Glutamatergic neuron (in vitro differentiated cells): ENCODE results near the gene GBX2. TPM values are rescaled to one million over a fixed set of nuclear protein-coding genes. Genes with fewer than 3 reads are reported as not detected.

ENCODE experiments used
- DNase-seq: peaks from one replicate; pipeline ENCODE4 v3.0.0; 2022
- H3K27ac Mint-ChIP-seq: one replicate; pipeline ENCODE4 v1.8.0; 2020; ENCODE audit warnings: mild to moderate bottlenecking, mixed read lengths, inconsistent platforms; ENCODE audit not compliant: unreplicated experiment
- H3K27me3 Mint-ChIP-seq: one replicate; pipeline ENCODE4 v1.8.0; 2020; ENCODE audit warnings: mild to moderate bottlenecking, moderate library complexity, mixed read lengths, inconsistent platforms; ENCODE audit not compliant: unreplicated experiment
- H3K36me3 Mint-ChIP-seq: one replicate; pipeline ENCODE4 v1.8.0; 2020; ENCODE audit warnings: mild to moderate bottlenecking, mixed read lengths, inconsistent platforms; ENCODE audit not compliant: unreplicated experiment
- H3K4me1 Mint-ChIP-seq: one replicate; pipeline ENCODE4 v1.8.0; 2020; ENCODE audit warnings: mild to moderate bottlenecking, low read depth, mixed read lengths, inconsistent platforms; ENCODE audit not compliant: unreplicated experiment
- H3K4me3 Mint-ChIP-seq: one replicate; pipeline ENCODE4 v1.8.0; 2020; ENCODE audit warnings: mild to moderate bottlenecking, mixed read lengths, inconsistent platforms; ENCODE audit not compliant: unreplicated experiment
- H3K9me3 Mint-ChIP-seq: one replicate; pipeline ENCODE4 v1.8.0; 2020; ENCODE audit warnings: mild to moderate bottlenecking, moderate library complexity, mixed read lengths, inconsistent platforms; ENCODE audit not compliant: unreplicated experiment
- total RNA-seq: library from RNA; stranded (reverse); fragmentation: NEBNext Ultra II Directional; extraction: Animal tissue kit (Norgen Biotek cat#: 25700); gene quantifications from one replicate; pipeline ENCODE4 v1.2.1, GENCODE V29; 2021; ENCODE audit not compliant: unreplicated experiment
- TF ChIP-seq, protein P1 (sequence below): fragments of 200-600 bp; sonication (generic); IDR thresholded peaks from one replicate; pipeline ENCODE4 v1.5.0; 2021; ENCODE audit not compliant: partially characterized antibody, unreplicated experiment

Gene GBX2
- total RNA-seq, 1 donor from 2014 or later = 1.2 TPM

GRCh38 chr2:236169741-236170589 is 1.8 kb upstream of the GBX2 start:
- Mint-ChIP-seq H3K27me3 (peaks cover 35% of the 10 kb centered on the region), H3K9me3 (peaks cover 10% of the 10 kb centered on the region), H3K4me1 (peaks cover 33% of the 10 kb centered on the region), H3K4me3 (peak overlapping the region; percentile 79), H3K36me3 (no peaks in the 10 kb centered on the region), H3K27ac (no peak overlapping the region)
- TF ChIP-seq, protein P1, sequence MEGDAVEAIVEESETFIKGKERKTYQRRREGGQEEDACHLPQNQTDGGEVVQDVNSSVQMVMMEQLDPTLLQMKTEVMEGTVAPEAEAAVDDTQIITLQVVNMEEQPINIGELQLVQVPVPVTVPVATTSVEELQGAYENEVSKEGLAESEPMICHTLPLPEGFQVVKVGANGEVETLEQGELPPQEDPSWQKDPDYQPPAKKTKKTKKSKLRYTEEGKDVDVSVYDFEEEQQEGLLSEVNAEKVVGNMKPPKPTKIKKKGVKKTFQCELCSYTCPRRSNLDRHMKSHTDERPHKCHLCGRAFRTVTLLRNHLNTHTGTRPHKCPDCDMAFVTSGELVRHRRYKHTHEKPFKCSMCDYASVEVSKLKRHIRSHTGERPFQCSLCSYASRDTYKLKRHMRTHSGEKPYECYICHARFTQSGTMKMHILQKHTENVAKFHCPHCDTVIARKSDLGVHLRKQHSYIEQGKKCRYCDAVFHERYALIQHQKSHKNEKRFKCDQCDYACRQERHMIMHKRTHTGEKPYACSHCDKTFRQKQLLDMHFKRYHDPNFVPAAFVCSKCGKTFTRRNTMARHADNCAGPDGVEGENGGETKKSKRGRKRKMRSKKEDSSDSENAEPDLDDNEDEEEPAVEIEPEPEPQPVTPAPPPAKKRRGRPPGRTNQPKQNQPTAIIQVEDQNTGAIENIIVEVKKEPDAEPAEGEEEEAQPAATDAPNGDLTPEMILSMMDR = no peak
- peak; percentile 54 for DNase-seq

DNA sequence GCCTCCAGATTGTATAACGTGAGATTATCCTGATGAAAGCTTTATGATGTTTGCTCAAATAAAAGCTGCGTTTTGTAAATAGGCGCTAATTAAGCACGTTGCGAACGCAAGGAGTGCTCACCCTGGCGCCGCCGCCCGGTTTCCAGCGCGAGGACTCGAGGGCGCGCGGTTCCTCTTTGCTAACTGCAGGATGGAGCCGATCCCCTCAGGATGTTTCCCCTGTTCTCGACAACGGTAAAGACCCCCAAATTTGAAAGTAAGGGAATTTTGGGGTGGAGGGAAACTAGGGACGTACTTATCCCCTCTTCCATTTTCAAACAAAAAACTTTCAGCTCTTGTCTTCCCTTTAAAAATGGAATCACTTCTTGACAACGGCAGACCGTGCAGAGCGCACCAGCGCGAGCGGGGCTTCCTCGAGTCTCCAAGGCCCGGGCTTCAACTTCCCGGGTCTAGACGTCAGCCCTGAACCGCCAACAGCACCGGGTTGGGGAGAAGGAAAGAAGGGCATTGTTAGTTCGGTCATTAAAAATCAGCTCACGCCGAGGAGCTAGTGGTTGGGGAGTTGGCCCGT is 1.1 kb upstream of the GBX2 start:
- TF ChIP-seq, protein P1 = no peak
- Mint-ChIP-seq H3K9me3 (peaks cover 10% of the 10 kb centered on the region), H3K4me3 (peak overlapping the region; percentile 79), H3K27ac (no peak overlapping the region), H3K36me3 (no peaks in the 10 kb centered on the region), H3K4me1 (peaks cover 35% of the 10 kb centered on the region), H3K27me3 (peaks cover 30% of the 10 kb centered on the region)
- DNase-seq = peak; percentile 52

DNA sequence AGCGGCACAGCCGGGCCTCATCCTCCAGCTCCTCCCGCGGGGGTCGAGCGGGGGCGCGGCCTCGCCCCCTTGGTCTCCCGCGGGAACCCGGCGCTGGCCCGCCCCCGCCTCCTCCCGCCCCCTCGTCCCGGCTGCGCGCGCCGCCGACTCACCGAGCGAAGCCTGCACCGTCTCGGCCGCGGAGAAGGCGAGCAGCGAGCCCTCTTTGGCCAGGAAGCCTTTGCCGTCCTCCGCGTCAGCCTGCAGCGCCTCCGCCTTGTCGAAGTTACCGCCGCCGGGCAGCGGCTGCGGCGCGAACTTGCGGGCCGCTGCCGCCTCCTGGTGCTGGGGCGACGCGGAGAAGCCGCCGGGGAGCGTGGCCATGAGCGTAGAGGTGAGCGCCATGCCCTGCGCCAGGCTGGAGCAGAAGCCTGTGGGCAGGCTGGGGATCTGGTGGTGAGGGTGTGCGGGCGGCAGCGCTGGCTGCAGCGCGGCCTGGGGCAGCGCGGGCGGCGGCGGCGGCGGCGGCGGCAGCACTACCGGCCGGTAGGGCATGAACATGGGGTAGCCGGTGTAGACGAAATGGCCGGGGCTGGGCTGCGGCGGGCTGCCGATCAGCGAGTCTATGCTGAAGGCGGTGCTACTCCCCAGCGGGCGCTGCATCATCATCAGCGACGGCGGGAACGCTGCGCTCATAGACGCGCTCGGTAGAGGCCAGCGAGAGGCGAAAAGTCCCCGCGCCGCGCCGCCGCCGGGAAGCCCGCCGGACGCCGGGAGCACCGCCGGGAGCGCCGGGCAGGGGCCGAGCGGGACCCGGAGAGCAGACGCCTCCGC is 683 bp downstream of the GBX2 start:
- Mint-ChIP-seq H3K9me3 (peaks cover 8% of the 10 kb centered on the region), H3K4me3 (no peak overlapping the region), H3K27me3 (peaks cover 23% of the 10 kb centered on the region), H3K4me1 (peaks cover 36% of the 10 kb centered on the region), H3K27ac (no peak overlapping the region), H3K36me3 (no peaks in the 10 kb centered on the region)
- TF ChIP-seq, protein P1 = peak; percentile 13
- DNase-seq = peak; percentile 73

- TF ChIP-seq, protein P1 = no peak
- H3K9me3 Mint-ChIP-seq = peaks cover 8% of the 10 kb centered on the region
- H3K36me3 Mint-ChIP-seq = no peaks in the 10 kb centered on the region
- H3K27me3 Mint-ChIP-seq = peaks cover 25% of the 10 kb centered on the region
- H3K27ac Mint-ChIP-seq = no peak overlapping the region
- DNase-seq = peak; percentile 45
- H3K4me1 Mint-ChIP-seq = peaks cover 33% of the 10 kb centered on the region
- H3K4me3 Mint-ChIP-seq = peak overlapping the region; percentile 84
These were observed 1.3 kb downstream of the GBX2 start for GRCh38 chr2:236166796-236167296.
